Erythroblast (primary cell): ENCODE results near the gene ICAM4.

Experiments
- GATA1 ChIP-seq: IDR thresholded peaks from 2 replicates; pipeline ENCODE4 v1.6.1; 2011; ENCODE audit warnings: low read depth, mild to moderate bottlenecking, control low read depth, low read length, moderate library complexity
- POLR2A ChIP-seq: IDR thresholded peaks from 2 replicates; pipeline ENCODE4 v1.6.1; 2011; ENCODE audit warnings: mild to moderate bottlenecking, low read length

- TF ChIP-seq POLR2A (no peak), GATA1 (no peak)
Observed at GRCh38 chr19:10327793-10328192, 41.0 kb downstream of the ICAM4 start.
